HG03045 (cell line): Measurements from ENCODE around the gene FAM120B.

Source experiments
- ATAC-seq: cut with Tn5 transposase; IDR thresholded peaks from one replicate; pipeline ENCODE4 v1.9.1; 2021; ENCODE audit warnings: mild to moderate bottlenecking, moderate library complexity; ENCODE audit not compliant: unreplicated experiment

FAM120B gene

DNA sequence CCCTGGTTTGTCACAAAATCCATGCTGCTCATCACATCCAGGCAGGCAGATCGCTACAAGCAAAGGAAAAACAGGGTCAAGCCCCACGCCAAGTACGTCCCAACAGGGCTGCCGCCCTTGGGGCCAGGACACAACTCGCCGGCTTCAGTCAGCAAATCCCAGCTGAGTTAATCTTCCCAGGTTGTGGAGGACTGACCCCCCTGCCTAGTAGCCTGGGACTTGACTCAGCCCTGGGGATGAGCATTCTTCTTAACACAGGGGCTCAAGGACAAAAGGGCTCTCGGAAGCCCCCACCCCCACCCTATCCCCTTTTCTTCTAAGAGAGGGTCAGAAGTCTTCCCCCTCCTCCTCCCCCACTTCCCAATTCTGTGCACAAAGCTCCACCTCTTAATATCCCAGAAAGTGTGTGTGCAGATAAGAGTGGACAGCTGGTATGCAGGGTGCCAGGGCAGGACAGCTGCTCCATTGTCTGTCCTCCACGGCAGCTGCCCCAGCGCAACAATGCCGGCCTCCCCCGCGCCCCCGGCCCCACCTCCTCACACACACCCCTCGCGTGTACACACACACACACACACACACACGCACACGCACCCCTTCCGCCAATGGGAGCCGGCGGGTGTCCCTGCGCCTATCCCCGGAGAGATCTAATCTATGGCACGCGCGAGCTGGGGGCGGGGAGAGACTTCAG lies 20.2 kb upstream of the FAM120B start:
- no peak for ATAC-seq

DNA sequence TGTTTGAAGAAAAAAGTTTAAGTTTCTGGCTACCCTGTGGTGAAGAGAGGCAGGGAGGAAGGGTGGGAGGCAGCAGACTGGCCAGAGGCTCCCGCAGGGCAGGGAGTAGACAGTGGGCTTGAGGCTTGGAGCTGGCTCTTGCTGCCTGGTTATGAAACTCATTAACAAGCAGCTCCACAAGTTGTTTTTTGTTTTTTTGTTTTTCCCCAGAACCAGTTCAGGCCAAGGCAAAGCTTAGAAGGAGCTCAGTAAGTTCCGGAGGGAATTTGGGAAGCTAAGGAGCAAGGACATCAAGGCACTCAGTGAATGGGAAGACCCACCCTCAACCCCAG lies 19.7 kb upstream of the FAM120B start:
- ATAC-seq: no peak

DNA sequence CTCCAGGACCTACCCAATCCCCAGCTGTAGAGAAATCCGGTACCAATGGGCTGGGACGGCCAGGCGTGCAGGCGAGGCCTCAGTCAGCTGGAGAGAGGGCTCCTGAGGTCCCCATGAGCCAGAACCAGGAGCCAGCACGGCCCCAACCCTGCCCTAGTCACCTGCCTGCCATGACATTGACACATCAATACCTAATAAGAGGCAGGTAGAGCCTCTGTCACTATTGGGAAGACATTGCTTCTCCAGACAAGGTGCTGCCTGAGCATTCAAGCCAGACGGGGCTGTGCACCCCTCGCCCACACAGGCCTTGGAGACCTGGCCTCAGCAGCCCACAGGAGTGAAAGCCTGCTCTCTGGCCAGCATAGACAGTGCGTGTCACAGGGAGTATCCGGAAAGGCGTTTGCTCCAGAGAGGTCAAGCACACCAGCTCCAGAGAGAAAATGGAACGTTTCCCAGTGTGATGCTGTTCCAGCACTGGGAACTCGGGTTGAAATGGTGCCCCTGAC lies 19.1 kb upstream of the FAM120B start:
- no peak for ATAC-seq

DNA sequence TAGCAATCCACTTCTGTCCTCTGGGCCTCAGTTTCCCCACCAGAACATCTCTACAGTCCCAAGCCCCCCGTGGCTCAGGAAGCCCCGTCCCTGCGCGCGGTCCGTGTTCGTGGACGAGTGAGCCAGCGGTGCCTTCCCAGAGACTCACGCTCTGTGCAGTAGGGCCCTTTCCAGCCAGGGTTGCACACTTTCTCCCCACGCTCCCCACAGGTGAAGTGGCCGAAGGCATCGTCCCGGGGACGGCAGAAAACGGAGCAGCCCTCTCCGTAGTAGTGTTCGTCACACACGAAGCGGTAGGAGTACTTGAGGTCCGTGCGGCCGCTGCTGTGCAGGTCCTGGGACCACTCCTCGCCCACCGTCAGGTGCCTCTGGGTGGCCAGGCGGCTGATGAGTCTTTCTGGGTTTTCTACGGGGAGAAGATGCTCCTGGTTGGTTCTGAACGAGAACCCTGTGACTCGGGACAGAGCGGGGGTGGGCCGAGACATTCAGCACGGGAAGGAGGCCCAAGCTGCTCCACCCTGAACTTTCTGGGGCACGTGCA lies 18.4 kb upstream of the FAM120B start:
- no peak for ATAC-seq

DNA sequence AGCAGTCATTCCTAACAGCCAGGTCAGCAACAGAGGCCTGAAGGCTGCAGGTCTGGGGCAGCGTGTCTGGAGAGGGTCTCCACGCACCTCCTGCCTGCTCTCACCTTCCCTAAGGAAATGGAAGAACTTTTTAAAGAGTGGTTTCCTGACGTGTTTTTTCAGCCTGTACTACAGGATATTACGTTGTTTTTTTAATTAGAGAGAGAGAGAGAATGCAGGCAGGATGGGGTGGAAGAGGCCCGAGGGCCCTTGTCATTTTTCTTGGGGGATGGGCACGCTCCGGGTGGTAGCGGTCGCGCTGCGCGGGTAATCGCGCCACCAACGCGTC lies 17.7 kb upstream of the FAM120B start:
- ATAC-seq: no peak

DNA sequence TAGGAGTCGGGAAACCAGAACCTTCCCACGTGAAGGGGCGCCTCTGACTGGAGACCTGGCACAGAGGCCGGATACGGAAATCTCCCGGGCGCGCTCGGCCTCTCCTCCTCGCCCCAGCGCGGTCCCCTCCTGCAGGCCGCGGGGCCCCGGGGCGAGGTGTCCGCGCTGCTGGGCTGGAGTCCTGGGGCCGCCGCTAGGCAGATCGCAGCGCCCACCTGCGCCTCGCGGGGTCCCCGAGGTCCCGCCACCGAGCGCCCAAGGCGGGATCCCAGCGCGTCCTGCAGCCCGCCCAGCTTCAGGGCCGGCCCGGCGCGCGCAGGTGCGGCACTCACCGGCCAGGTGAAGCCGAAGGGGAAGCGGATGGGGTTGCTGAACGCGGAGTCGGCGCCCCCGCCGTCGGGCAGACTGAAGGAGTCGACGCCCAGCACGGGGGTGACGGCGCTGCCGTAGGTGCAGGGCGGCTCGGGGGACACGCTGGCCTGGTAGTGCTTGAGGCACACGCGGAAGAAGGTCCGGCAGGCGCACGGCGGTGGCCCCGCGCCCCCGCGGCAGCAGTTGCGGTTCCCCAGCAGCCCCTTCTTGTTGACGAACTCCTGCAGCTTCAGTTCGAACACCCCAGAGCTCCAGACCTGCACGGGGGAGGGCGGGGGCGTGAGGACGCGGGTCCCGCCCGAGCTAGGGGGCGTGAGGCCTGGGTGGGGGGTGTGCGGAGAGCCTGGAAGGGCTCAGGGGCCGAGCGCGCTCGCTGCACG lies 17.2 kb upstream of the FAM120B start:
- ATAC-seq: no peak

DNA sequence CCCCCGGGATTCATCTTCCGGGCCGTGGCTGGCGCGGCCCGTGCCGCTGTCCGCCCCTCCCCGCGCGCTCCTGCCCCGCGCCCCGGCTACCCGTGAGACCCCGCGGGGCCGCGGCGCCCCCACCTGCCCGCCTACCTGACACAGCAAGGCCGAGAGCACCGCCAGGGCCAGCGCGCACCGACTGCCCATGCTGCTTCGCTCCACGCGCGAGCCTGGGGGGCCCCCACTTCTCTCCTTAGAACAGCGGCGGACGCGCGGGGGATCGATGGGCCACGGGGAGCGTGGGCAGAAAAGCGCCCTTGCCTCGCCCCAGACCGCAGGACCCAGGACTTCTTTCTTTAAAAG lies 16.6 kb upstream of the FAM120B start:
- no peak for ATAC-seq

DNA sequence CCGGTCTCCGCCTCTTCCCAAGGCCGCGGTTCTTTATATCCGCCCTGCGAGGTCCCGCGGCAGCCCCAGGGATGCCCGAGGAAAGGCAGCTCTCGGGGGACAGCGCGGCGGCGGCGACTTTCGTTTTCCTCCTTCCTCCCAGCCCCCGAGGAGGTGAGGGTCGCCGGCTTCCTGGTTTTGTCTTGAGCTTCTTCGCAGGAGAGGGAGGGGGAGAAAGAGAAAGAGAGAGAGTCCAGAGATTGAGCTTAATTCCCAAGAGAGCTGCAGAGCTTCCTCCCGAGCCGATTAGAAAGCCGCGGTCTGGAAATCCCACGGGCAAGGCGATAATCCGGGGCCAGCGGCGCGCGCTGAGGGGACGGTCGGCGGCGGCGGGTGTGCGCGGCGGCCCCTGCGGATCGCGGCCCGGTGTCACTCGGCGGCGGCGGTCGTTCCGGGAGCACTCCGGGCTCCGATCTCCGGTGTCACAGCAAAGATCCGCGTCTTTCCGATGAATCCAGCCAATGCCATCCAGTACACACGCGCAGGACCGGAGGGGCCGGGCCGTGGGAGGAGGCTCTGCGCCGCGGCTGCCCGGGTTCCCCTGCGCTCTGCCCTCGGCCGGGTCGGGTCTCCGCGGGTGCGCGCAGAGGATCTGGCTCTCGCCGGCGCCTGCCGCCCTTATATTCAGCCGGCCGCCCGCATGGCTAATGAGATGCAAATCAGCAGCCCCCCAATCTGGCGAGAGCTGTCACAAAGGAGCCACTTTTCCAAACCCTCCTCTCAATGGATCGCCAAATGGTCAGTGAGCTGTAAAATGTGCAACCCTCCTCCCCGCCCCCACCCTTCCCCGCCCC lies 16.0 kb upstream of the FAM120B start, which contains the start of gene DLL1:
Gene DLL1 (minus strand): TSS at position 783 of the 833 bp plus-strand sequence. CDS start 939 bp downstream, outside the sequence.
- no peak for ATAC-seq

DNA sequence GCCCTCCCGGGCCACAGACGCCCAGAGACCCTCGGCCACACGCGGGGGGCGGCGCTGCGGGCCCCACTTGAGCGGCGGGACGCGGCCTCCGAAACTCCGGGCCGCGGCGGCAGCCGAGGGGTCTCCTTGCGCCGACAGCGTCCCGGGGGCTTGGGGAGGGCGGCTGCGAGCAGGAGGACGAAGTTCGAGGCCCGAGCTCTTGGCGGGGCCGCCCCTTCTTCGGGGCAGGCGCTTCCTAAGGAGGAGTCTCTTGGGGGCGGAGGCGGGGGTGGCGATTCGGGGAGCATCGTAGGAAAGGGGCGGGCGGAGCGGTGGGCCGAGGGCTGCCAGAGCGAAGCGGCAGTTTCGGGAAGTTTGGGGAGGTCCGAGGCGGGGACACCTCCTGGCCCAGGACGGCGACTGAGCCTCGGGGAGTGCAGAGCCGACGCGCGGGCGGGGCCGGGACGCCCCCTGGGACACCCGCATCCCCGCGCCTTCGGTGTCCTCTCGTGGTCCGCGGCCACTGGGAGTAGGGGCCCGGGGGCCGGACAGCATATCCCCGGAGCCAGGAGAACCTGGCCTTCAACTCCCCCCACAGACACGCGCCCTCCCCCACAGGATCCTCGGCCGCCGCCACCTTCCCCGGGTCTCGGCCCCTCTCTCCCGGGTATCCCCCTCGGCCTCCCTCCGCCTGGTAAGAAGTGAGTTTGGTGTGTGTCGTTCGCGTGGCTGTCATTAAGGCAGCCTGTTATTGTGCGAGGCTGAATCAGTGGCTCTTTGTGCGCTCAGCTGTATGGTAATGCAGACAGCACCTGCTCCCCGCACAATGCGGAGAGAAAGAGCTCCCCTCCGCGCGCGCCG lies 15.1 kb upstream of the FAM120B start:
- no peak for ATAC-seq

DNA sequence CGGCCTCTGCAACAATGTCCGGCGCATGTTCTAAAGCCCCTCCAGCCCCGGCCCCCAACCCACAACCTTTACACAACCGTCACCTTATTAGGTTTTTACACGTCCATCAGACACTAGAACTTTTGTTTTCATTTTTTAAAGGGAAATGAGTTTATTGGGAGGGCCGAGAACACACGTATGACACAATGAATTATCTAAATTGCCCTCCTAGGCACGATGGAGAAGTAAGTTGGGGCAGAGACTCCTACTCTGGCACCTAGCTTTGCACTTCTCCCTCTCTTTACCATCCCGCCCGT lies 14.5 kb upstream of the FAM120B start:
- ATAC-seq: no peak

DNA sequence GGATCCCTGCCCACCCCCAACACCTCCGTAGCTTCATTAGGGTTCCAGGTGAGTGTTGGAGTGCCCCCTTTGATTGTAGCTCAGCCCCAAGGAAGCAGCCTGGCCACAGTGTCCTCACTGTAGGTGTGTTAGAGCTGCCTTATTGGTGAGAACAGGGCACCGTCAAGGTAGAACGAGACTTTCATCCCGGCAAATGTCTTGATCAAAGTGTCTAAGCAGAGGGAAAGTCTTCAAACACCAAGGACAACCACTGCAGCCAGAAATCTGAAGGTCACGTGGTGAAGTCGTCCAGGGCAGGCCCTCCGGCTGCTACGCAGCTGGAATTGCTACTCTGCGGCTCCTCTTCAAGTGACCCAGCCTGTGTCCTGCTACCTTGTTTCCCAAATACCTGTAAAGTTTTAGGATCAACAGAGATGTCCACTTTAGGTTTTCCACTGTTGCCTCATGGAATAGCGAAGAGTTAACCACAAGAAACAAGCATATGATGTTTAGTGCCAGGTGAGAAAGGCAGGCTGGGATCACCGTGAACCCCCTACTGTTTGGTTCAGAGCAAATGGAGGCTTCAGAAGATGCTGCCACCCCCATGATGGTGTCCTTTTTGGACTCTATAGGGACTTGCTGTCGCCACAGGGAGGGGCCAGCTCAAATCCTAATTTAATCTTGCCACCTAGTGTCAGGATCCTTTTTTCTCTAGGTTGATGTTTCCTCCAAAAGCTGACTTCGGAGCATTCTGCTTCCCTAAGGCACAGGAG lies 14.0 kb upstream of the FAM120B start:
- no peak for ATAC-seq

DNA sequence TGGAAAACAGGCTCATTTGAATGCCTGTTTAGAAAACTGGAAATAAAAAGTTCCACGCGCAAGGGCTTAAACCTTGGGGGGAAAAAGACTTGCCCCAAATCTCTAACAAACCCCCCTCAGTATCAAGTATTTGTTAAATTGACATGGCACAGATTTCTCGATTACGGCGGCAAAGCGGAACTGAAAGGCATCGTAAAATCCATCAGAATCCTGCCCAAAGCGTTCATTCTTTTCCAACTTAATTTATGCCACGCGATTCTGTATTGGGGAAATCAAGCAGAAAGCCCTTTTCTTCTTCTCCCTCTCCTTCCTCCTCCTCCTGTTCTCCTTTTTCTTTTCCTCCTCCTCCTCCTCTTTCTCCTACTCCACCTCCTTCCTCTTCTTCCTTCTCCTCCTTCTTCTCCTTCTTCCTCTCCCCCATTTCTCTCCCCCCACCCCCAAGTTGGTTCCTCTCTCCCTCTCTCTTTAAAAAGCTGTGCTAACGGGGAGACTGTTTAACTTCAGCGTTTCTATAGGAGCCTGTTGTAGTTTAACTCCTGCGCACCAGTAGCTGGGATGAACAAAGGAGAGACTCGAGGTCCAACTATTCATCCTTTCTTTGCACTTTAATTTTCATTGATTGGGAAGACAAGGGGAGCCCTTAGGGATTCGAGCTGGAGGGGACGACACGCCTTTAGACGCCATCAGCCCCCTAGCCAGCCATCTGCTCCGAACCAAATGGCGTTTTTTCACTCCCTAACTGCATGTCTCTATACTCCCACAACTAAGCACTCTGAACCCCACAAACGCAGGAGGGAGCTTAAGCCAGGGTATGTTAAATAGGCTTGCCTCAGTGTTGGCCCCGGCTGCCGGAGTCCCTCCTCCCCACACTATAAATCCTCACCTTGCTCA lies 13.0 kb upstream of the FAM120B start:
- no peak for ATAC-seq

DNA sequence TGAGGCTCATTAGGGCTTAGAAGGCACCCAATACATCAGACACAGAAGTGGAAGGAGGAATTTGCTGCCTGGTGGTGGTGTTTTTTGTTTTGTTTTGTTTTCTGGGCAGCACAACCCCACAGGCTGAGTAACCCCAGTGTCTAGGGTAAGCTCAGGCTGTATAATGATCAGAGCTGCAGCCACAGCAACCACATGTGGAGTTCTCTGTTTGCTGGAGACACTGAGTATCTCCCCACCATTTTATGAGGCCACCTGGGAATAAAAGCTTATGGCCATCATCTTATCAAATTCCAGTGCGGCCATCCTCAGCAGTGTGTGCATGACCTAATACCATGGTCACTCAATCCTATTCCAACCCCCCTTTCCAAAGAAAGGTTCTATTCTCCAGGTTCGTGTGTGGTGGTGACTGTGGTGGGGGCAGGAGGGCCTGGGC lies 12.2 kb upstream of the FAM120B start:
- ATAC-seq: no peak

DNA sequence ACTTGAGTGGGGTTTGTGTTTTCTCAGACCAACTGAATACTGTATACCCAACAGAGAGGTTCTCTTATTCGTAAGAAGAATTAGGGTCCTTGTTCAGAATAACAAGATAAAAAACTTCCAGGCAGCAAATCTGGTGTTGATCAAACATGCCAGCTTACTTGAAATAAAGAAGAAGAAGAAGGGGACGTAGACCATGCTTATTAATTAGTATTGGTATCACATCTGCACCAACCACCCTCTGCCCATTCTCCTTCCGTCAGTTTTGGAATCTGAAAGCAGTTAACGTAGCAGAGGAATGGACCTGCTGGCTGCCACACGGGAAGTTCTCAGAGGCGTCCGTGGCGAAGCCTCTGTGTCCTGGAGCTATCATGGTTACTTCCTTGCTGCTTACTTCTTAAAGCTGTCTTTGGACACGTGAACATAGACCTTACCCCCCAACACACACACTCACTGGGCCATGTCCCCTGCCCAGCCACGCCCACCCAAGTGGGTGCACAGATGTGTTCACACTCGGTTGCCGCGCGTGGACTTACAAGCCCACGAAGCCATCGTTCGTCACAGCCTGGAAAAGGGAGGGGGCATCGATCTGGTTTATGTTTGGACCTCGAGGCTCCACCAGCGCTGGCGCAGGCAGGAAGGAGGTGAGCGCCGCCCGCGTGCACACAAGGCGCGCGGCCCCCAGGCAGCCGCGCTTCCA lies 11.6 kb upstream of the FAM120B start:
- no peak for ATAC-seq

DNA sequence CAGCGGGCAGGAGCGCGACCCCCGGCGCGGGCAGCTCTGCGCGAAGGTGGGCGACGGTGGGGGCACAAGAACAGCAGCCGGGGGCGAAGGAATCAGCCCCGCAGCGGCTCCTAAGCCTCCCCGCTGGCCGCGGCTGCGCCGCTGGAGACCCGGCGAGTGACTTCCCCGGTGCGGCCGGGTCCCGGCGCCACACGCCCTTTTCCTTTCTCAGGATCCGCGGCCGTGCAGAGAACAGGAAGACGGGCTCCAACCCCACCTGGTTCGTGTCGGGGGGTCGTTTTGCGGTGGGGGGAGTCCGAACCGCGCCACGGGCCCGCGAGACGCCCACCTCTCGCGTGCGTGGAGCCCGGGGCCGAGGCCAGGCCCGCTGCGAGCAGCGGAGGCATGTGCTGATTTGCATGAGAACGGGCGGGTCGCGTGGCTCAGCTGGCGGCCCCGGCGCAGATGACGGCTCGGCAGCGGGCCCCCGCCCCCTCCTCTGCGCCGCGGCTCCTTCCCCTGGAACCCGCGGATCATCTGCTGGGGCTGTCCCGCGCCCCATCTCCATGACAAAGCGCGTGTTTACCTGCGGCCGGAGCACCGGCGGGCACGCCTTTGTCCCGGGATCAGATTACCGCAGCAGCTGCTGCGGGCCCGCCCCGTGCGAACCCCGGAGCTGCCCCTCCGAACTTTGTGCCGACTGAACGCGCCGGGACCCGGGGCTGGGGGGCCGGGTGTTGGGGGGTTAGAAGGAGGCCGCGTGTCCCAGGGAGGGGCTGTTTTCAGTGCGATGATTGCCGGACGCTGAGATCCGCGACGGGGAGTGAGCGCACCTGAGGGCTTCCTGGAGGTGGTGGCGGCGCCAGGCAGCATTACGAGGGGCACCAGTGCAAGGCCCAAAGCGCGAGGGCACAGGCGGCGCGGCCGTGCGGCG lies 10.8 kb upstream of the FAM120B start:
- peak; percentile 68 for ATAC-seq

DNA sequence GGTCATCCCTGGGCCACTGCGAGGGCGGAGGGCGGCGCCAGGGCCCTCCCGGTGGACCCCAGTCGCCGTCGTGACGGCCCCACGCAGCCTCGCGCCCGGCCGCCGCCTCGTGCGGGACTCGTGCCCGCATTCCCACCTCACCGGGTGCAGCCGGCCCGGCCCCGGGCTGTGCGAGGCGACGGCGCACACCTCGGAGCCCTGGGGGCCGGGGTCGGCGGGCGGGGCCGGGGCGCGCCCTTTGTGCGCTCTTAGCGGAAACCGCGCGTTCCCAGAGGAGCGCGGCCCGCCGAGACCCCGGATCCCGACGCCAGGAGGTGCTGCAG lies 10.2 kb upstream of the FAM120B start:
- no peak for ATAC-seq

DNA sequence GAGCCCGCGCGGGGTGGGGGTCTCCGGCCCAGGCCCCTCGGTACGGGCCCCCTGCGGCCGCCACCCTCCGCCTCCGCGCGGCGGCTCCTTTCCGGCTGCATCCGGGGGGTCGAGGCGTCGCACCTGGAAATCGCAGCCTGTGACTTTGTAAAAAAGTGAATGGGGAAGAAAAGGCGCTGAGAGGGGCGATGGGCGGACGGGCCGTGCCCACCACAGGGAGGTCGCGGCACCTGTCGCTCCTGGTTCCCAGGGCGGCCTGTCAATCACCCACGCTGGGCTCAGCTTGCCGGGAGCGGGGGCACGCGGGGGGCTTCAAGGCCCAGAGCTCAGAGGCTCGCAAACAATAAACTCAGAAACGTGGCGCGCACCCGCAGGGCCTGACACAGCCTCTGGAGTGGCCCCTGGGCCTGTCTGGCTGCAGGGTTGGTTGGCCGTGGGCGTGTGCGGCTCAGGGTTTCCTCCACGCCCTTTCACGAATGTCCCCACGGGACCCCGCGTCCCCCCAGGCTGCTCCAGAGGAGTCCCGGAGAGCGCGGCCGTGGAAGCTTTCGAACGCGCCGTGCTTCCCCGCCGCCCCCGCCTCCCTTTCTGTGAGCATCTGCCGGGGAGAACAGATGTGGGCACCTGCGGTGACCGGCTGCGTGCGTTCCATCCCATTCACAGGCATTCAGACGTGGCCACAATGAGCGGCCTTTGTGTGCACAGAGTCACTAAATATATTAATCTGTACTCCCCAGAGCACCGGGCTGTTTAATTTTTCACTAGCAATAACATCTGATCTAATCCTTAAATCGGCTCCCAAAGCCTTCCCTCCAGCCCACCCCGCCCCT lies 9.6 kb upstream of the FAM120B start:
- ATAC-seq: no peak
